T-helper 17 cell (primary cell): ENCODE data around the gene CDK18. TPM values are rescaled to one million over a fixed set of nuclear protein-coding genes. Genes with fewer than 3 reads are reported as not detected.

Source experiments
- ATAC-seq: fragments of 150-1000 bp; cut with Tn5 transposase; 2 replicates; pipeline ENCODE4 v1.10.0; 2021; ENCODE audit warnings: mild to moderate bottlenecking, moderate library complexity
- DNase-seq, 3 donors: peaks; one replicate each; pipeline versions ENCODE4 v3.0.0 to v3.0.0-alpha.2; 2020 to 2021
- H3K9me3 ChIP-seq: one replicate; pipeline ENCODE4 v1.7.0; 2013; ENCODE audit warnings: low read length, mild to moderate bottlenecking; ENCODE audit not compliant: control insufficient read depth, poor library complexity, severe bottlenecking
- H3K27ac Mint-ChIP-seq: one replicate; pipeline ENCODE4 v1.8.0; 2022; ENCODE audit warnings: mild to moderate bottlenecking, moderate library complexity, mixed read lengths
- H3K27me3 Mint-ChIP-seq: one replicate; pipeline ENCODE4 v1.8.0; 2022; ENCODE audit warnings: mixed read lengths
- H3K36me3 Mint-ChIP-seq: one replicate; pipeline ENCODE4 v1.8.0; 2022; ENCODE audit warnings: low read depth, mixed read lengths
- H3K4me1 Mint-ChIP-seq: one replicate; pipeline ENCODE4 v1.8.0; 2022; ENCODE audit warnings: mild to moderate bottlenecking, mixed read lengths
- H3K4me3 Mint-ChIP-seq: one replicate; pipeline ENCODE4 v1.8.0; 2022; ENCODE audit warnings: mild to moderate bottlenecking, moderate library complexity, mixed read lengths
- total RNA-seq, 4 donors: library from RNA in 2 of 4; stranded (reverse) in 2 of 4; gene quantifications; one replicate each; pipeline ENCODE4 v1.2.3 and lab custom pipeline; 2022 to 2026

Gene CDK18
- total RNA-seq, 2 donors from 2014 or later, result 0.94 to 1.7 TPM

DNA sequence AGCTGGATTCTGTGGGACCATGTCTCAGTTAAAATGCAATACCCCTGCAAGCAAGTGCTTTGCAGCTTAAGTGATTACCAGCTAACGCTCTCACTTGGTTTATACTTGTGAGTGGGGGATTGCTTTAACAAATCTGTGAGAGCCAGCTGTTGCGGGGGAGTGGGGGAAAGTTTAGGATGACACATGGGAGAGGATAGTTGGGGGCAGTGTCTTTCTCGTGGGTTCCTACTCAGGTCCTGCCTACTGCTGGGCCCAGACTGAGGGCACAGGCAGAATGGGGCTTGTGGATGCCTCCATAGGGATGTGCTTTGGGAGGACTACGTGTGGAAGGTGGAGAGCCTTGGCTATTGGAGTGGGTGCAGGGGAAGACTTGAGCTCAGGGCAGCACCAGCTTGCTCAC lies 67.3 kb downstream of the CDK18 start:
- H3K27me3 Mint-ChIP-seq, result peaks cover 55% of the 10 kb centered on the region
- no peak overlapping the region for H3K4me3 Mint-ChIP-seq
- H3K27ac Mint-ChIP-seq, result no peak overlapping the region
- ATAC-seq (no peak), DNase-seq (no peak)
- peaks cover 6% of the 10 kb centered on the region for H3K4me1 Mint-ChIP-seq
- H3K36me3 Mint-ChIP-seq, result no peaks in the 10 kb centered on the region
- no peaks in the 10 kb centered on the region for H3K9me3 ChIP-seq

DNA sequence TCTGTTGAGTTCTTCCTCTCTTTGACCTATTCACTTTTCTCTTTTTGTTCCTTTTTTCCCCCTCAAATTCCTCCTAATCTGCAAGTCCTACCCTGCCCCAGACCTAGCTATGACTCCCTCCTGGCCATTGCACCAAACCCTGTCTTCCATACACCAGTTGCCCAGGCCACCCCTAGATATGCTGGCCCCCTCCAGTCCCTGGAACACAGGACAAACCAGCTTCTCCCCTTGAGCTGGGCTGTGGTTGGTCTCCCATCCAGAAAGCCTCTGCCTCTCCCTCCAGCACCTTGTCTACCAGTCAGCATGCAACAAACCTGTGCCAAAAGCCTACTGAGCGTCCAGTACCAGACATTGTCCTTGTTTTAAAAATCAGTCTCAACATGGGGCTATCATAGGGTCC lies 68.0 kb downstream of the CDK18 start:
- Mint-ChIP-seq H3K27me3 (peaks cover 55% of the 10 kb centered on the region), H3K36me3 (no peaks in the 10 kb centered on the region), H3K27ac (no peak overlapping the region), H3K4me1 (peaks cover 6% of the 10 kb centered on the region), H3K4me3 (no peak overlapping the region)
- DNase-seq (no peak), ATAC-seq (no peak)
- H3K9me3 ChIP-seq, result no peaks in the 10 kb centered on the region

DNA sequence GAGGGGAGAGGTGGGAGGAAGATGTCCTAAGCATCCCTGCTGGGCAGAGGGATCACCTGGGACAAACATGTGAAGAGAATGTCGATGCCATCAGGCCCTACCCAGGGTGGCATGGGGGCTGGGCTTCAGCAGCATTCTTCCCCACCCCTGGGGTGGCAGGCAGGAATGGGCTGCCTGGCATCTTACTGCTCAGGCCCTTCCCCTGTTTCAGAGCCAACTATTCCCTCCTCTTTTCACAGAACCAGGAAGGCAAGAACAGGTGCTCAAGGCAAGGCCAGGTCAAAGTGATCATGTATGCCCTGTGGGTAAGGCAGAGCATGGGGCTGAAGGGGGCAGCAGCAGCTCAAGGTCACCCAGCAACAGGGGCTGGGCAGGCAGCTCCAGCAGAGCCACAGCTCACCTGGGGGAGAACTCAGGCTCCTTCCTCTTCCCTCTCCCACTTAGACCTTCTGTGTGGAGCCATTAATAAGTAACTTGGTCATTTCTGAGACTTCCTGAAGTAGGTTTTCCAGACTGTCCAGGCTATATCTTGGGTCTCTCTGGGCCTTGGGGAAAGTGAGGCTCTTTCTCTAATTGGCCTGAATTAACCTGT lies 70.9 kb downstream of the CDK18 start:
- DNase-seq (no peak), ATAC-seq (no peak)
- no peak overlapping the region for H3K27ac Mint-ChIP-seq
- H3K27me3 Mint-ChIP-seq, result peaks cover 64% of the 10 kb centered on the region
- no peak overlapping the region for H3K4me3 Mint-ChIP-seq
- no peaks in the 10 kb centered on the region for H3K4me1 Mint-ChIP-seq
- H3K9me3 ChIP-seq, result no peaks in the 10 kb centered on the region
- H3K36me3 Mint-ChIP-seq, result no peaks in the 10 kb centered on the region

DNA sequence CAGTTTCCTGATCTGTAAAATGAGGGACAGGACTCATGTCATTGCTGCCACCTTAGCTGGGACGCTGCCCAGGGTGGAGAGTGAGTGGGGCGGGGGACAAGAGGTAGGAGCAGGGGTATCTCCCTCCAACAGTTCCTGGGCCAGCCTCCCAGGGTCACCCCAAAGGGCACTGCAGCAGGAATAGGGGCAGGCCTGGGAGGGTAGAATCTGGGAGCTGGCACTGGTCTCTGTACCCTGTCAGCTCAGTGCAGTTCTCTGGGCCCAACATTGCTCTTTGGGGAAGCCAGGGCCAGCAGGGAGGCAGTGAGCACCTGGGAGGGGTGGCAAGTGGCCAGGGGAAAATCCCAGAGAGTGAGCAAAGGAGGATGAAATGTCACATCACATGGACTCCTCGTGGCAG lies 71.5 kb downstream of the CDK18 start:
- DNase-seq (no peak), ATAC-seq (no peak)
- Mint-ChIP-seq H3K4me1 (no peaks in the 10 kb centered on the region), H3K36me3 (no peaks in the 10 kb centered on the region), H3K27me3 (peaks cover 64% of the 10 kb centered on the region), H3K4me3 (no peak overlapping the region), H3K27ac (no peak overlapping the region)
- no peaks in the 10 kb centered on the region for H3K9me3 ChIP-seq

GRCh38 chr1:205576805-205577761 lies 72.6 kb downstream of the CDK18 start:
- Mint-ChIP-seq H3K4me3 (no peak overlapping the region), H3K36me3 (no peaks in the 10 kb centered on the region), H3K27ac (no peak overlapping the region), H3K4me1 (no peaks in the 10 kb centered on the region), H3K27me3 (peaks cover 63% of the 10 kb centered on the region)
- DNase-seq (no peak), ATAC-seq (no peak)
- H3K9me3 ChIP-seq, result no peaks in the 10 kb centered on the region

- no peak for DNase-seq
- no peaks in the 10 kb centered on the region for H3K9me3 ChIP-seq
- no peaks in the 10 kb centered on the region for H3K4me1 Mint-ChIP-seq
- peaks cover 55% of the 10 kb centered on the region for H3K27me3 Mint-ChIP-seq
- H3K4me3 Mint-ChIP-seq, result no peak overlapping the region
- H3K36me3 Mint-ChIP-seq, result no peaks in the 10 kb centered on the region
- no peak overlapping the region for H3K27ac Mint-ChIP-seq
- ATAC-seq, result no peak
Measured at GRCh38 chr1:205577874-205578658, 73.6 kb downstream of the CDK18 start.

- peaks cover 52% of the 10 kb centered on the region for H3K27me3 Mint-ChIP-seq
- ATAC-seq (no peak), DNase-seq (no peak)
- no peaks in the 10 kb centered on the region for H3K9me3 ChIP-seq
- no peak overlapping the region for H3K4me3 Mint-ChIP-seq
- H3K4me1 Mint-ChIP-seq, result no peaks in the 10 kb centered on the region
- H3K27ac Mint-ChIP-seq, result no peak overlapping the region
- H3K36me3 Mint-ChIP-seq, result no peaks in the 10 kb centered on the region
Measured at GRCh38 chr1:205578780-205579571, 74.5 kb downstream of the CDK18 start.

DNA sequence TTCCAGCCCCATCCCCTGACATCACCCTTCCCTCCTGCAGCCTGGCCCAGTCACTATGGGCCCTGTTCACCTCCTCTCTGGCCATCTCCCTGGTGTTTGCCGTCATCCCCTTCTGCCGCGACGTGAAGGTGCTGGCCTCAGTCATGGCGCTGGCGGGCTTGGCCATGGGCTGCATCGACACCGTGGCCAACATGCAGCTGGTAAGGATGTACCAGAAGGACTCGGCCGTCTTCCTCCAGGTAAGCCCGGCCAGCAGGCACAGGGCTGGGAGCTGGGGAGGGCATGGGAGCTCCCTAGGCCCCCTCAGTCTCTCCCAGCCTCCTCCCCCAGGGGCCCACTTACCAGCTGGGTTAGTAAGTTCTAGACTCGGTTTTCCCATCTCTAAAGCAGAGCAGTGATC lies 75.2 kb downstream of the CDK18 start:
- Mint-ChIP-seq H3K4me1 (no peaks in the 10 kb centered on the region), H3K27me3 (peaks cover 52% of the 10 kb centered on the region), H3K27ac (no peak overlapping the region), H3K4me3 (no peak overlapping the region), H3K36me3 (no peaks in the 10 kb centered on the region)
- DNase-seq (no peak), ATAC-seq (no peak)
- no peaks in the 10 kb centered on the region for H3K9me3 ChIP-seq

DNA sequence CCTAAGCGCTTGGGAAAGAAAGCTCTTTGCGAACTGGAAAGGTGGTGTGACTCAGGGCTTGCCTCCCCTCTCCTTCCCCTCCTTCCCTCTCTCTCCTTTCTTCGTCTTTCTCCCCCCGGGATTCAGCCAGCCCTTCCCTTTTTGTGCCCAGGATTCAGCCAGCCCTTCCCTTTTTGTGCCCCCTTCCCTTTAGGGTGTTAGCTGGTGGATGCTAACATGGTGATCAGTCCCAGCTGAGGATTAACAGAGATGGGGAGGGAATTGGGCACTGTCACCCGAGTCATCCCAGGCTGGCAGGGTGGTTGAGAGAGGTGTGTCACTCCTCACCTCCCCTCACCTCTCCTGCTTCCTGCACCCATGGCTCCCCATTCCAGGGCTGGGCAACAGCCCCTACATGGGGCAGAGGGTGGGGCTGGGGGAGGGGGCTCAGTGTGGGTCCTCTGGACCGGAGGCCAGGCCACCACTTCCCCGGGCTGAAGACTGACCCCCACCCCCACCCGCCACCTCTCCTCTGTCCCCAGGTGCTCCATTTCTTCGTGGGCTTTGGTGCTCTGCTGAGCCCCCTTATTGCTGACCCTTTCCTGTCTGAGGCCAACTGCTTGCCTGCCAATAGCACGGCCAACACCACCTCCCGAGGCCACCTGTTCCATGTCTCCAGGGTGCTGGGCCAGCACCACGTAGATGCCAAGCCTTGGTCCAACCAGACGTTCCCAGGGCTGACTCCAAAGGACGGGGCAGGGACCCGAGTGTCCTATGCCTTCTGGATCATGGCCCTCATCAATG lies 75.9 kb downstream of the CDK18 start:
- DNase-seq (no peak), ATAC-seq (no peak)
- H3K9me3 ChIP-seq, result no peaks in the 10 kb centered on the region
- Mint-ChIP-seq H3K27me3 (peaks cover 52% of the 10 kb centered on the region), H3K36me3 (no peaks in the 10 kb centered on the region), H3K4me3 (no peak overlapping the region), H3K27ac (no peak overlapping the region), H3K4me1 (no peaks in the 10 kb centered on the region)

- peaks cover 53% of the 10 kb centered on the region for H3K27me3 Mint-ChIP-seq
- no peaks in the 10 kb centered on the region for H3K4me1 Mint-ChIP-seq
- ATAC-seq (no peak), DNase-seq (no peak)
- H3K36me3 Mint-ChIP-seq, result no peaks in the 10 kb centered on the region
- no peak overlapping the region for H3K27ac Mint-ChIP-seq
- no peak overlapping the region for H3K4me3 Mint-ChIP-seq
- H3K9me3 ChIP-seq, result no peaks in the 10 kb centered on the region
Measured at GRCh38 chr1:205580923-205581180, 76.4 kb downstream of the CDK18 start.

DNA sequence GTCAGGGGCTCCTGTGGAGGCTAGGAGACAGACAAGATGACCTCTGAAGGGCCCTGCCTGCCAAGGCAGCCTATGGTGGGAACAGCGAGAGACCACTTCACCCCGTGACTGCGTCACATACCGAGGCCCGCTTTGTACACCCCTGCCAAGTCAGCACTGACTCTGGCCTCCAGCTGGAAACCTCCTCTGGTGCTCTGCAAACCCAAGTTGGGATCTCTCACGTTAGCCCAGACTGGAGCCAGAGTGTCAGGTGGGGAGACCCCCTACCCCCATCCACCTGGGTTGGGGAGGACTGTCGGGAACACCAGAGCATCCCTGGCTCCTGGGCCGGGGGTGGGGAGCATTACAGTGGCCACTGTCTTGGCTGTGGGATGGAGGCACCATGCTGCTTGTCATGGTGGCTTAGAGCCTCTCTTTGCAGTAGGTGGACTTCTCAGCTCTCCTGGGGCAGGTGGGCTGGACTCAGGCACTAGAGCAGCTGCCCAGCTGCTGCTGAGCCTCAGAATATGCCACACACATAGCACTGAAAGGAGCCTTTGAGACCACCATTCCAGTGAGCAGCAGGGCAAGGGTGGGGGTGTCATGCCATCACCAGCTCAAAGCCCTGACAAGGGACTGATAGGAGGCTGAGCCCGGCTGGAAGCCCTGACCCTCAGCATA lies 77.0 kb downstream of the CDK18 start:
- Mint-ChIP-seq H3K27me3 (peaks cover 56% of the 10 kb centered on the region), H3K4me1 (no peaks in the 10 kb centered on the region), H3K27ac (no peak overlapping the region), H3K36me3 (no peaks in the 10 kb centered on the region), H3K4me3 (no peak overlapping the region)
- ATAC-seq (no peak), DNase-seq (no peak)
- no peaks in the 10 kb centered on the region for H3K9me3 ChIP-seq

DNA sequence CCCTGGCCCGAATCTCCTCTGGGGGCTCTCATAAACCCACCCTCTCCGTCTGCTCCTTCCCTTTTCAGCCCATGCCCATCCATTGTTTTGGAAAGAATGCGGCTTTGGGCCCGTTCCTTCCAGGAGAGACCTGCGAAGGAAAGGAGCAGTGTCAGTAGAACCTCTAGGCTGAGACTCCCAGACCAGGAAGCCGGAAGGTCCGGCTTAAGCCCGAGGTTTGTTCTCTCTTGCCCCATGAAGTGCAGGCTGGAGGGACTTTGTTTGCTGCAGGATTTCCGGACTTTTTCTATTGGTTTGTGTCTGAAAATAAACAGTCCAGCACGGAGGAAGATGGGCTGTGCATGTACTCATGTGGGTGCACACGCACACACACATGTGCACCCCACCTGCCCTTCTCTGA lies 77.6 kb downstream of the CDK18 start:
- Mint-ChIP-seq H3K4me3 (no peak overlapping the region), H3K27ac (no peak overlapping the region)
- ATAC-seq, result no peak

More for the DNA sequence above, 77.6 kb downstream of the CDK18 start:
- Mint-ChIP-seq H3K36me3 (no peaks in the 10 kb centered on the region), H3K4me1 (no peaks in the 10 kb centered on the region), H3K27me3 (peaks cover 51% of the 10 kb centered on the region)
- H3K9me3 ChIP-seq, result no peaks in the 10 kb centered on the region
- DNase-seq, result no peak
